22Rv1 (cell line): ENCODE data around the gene SPEG.

ENCODE experiments used
- CTCF ChIP-seq: fragments of 450-650 bp; IDR thresholded peaks from 2 replicates; pipeline ENCODE4 v1.5.1; 2017; ENCODE audit warnings: mild to moderate bottlenecking
- ZFX ChIP-seq: fragments of 450-650 bp; IDR thresholded peaks from 2 replicates; pipeline ENCODE4 v1.6.1; 2017; ENCODE audit warnings: antibody characterized with exemption, borderline replicate concordance

GRCh38 chr2:219523031-219523671 is 88.5 kb downstream of the SPEG start:
- TF ChIP-seq CTCF: no peak
- TF ChIP-seq ZFX: no peak
